Tibial nerve (tissue), 4 donors: ENCODE data around the gene FAM120B. TPM values are rescaled to one million over a fixed set of nuclear protein-coding genes. Genes with fewer than 3 reads are reported as not detected.

ENCODE experiments used
- DNase-seq, 2 donors: peaks; one replicate each; pipeline ENCODE4 v3.0.0-alpha.2; 2019; ENCODE audit warnings: low spot score in 2 of 2
- H3K27ac ChIP-seq, 4 donors: fragments of 200-600 bp; sonication (generic) in 3 of 4; one replicate each; pipeline ENCODE4 v1.5.1; 2017 to 2019; ENCODE audit warnings: mild to moderate bottlenecking in 1 of 4
- H3K27me3 ChIP-seq, 2 donors: fragments of 200-600 bp; sonication (generic) in 1 of 2; one replicate each; pipeline versions ENCODE4 v1.5.1 to v1.6.0; 2017 to 2019
- H3K36me3 ChIP-seq, 3 donors: fragments of 200-600 bp; sonication (generic); one replicate each; pipeline ENCODE4 v1.5.1; 2018 to 2019
- H3K4me1 ChIP-seq, 4 donors: fragments of 200-600 bp; sonication (generic) in 3 of 4; one replicate each; pipeline ENCODE4 v1.5.1; 2017 to 2019
- H3K4me3 ChIP-seq, 4 donors: fragments of 200-600 bp; sonication (generic) in 3 of 4; one replicate each; pipeline ENCODE4 v1.5.1; 2017 to 2019; ENCODE audit warnings: mild to moderate bottlenecking in 1 of 4, moderate library complexity in 1 of 4
- H3K9me3 ChIP-seq, 4 donors: fragments of 200-600 bp; sonication (generic) in 3 of 4; one replicate each; pipeline ENCODE4 v1.5.1; 2017 to 2019
- CTCF ChIP-seq, 5 experiments: fragments of 200-600 bp in 3 of 5; fragments of 450-650 bp in 2 of 5; sonication (generic) in 3 of 5; IDR thresholded peaks; one replicate each; pipeline ENCODE4 v1.5.1; 2016 to 2019; ENCODE audit warnings: antibody characterized with exemption in 5 of 5, mild to moderate bottlenecking in 3 of 5, moderate library complexity in 2 of 5
- EP300 ChIP-seq, 2 donors: sonication (generic); formaldehyde crosslinking; IDR thresholded peaks; one replicate each; pipeline ENCODE4 v1.6.1; 2017; ENCODE audit warnings: antibody characterized with exemption in 2 of 2, mild to moderate bottlenecking in 1 of 2
- POLR2A ChIP-seq, 2 donors: fragments of 450-650 bp; IDR thresholded peaks; one replicate each; pipeline ENCODE4 v1.6.1; 2017; ENCODE audit warnings: antibody characterized with exemption in 2 of 2, mild to moderate bottlenecking in 2 of 2, moderate library complexity in 2 of 2
- WGBS, 2 donors: methylation state at CpG; one replicate each; pipeline ENCODE4 v1.1.5; 2018; 5-methylcytosine and 5-hydroxymethylcytosine counted together
- total RNA-seq, 4 donors: library from RNA; depleted of rRNA; stranded (reverse); fragments of >200 nt; gene quantifications; one replicate each; pipeline ENCODE4 v1.1.0, GENCODE V29; 2016

The FAM120B gene
- total RNA-seq, 4 donors from 2014 or later = 26.0 to 35.4 (median 32.1) TPM

- Histone ChIP-seq H3K27me3 (peaks cover 0 to 23% of the 10 kb centered on the region in 2 donors), H3K36me3 (peaks cover 0 to 17% (median 0%) of the 10 kb centered on the region in 3 donors), H3K27ac (no peak overlapping the region), H3K4me3 (no peak overlapping the region), H3K9me3 (no peaks in the 10 kb centered on the region), H3K4me1 (peaks cover 0 to 39% (median 25%) of the 10 kb centered on the region in 4 donors)
- 88 to 94% methylated on average over 16 to 17 of the region's 24 CpGs for WGBS, 2 donors
- DNase-seq = no peak
- TF ChIP-seq EP300 (IDR thresholded peaks at IDR 0.05) (no peak), CTCF (IDR thresholded peaks at IDR 0.05) (no peak), POLR2A (IDR thresholded peaks at IDR 0.05) (no peak)
Observed at GRCh38 chr6:170284866-170285469, 21.6 kb upstream of the FAM120B start.

GRCh38 chr6:170285482-170285881 is 21.1 kb upstream of the FAM120B start:
- Histone ChIP-seq H3K36me3 (peaks cover 0 to 17% (median 0%) of the 10 kb centered on the region in 3 donors), H3K4me3 (no peak overlapping the region), H3K4me1 (peaks cover 0 to 43% (median 27%) of the 10 kb centered on the region in 4 donors), H3K27me3 (peaks cover 0 to 27% of the 10 kb centered on the region in 2 donors), H3K9me3 (no peaks in the 10 kb centered on the region), H3K27ac (no peak overlapping the region)
- DNase-seq = no peak
- TF ChIP-seq POLR2A (IDR thresholded peaks at IDR 0.05) (no peak), CTCF (IDR thresholded peaks at IDR 0.05) (no peak), EP300 (IDR thresholded peaks at IDR 0.05) (no peak)
- whole genome bisulfite sequencing, 2 donors = 85 to 90% methylated on average over 4 to 5 of the region's 5 CpGs

DNA sequence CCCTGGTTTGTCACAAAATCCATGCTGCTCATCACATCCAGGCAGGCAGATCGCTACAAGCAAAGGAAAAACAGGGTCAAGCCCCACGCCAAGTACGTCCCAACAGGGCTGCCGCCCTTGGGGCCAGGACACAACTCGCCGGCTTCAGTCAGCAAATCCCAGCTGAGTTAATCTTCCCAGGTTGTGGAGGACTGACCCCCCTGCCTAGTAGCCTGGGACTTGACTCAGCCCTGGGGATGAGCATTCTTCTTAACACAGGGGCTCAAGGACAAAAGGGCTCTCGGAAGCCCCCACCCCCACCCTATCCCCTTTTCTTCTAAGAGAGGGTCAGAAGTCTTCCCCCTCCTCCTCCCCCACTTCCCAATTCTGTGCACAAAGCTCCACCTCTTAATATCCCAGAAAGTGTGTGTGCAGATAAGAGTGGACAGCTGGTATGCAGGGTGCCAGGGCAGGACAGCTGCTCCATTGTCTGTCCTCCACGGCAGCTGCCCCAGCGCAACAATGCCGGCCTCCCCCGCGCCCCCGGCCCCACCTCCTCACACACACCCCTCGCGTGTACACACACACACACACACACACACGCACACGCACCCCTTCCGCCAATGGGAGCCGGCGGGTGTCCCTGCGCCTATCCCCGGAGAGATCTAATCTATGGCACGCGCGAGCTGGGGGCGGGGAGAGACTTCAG is 20.2 kb upstream of the FAM120B start:
- DNase-seq = no peak

GRCh38 chr6:170286934-170287265 is 19.7 kb upstream of the FAM120B start:
- H3K4me1 ChIP-seq = peaks cover 0 to 57% (median 35%) of the 10 kb centered on the region in 4 donors
- peaks cover 0 to 36% of the 10 kb centered on the region in 2 donors for H3K27me3 ChIP-seq
- no peaks in the 10 kb centered on the region for H3K9me3 ChIP-seq
- peak overlapping the region in 1 of 4 donors; percentile 61 for H3K27ac ChIP-seq
- H3K4me3 ChIP-seq = no peak overlapping the region
- WGBS, 2 donors = 36 to 40% methylated on average over 2 of the region's 2 CpGs
- no peak for DNase-seq
- TF ChIP-seq CTCF (IDR thresholded peaks at IDR 0.05) (no peak), POLR2A (IDR thresholded peaks at IDR 0.05) (no peak), EP300 (IDR thresholded peaks at IDR 0.05) (no peak)
- peaks cover 0 to 17% (median 0%) of the 10 kb centered on the region in 3 donors for H3K36me3 ChIP-seq

More for the DNA sequence above, 20.2 kb upstream of the FAM120B start:
- Histone ChIP-seq H3K9me3 (no peaks in the 10 kb centered on the region), H3K27me3 (peaks cover 0 to 31% of the 10 kb centered on the region in 2 donors), H3K4me3 (no peak overlapping the region), H3K36me3 (peaks cover 0 to 17% (median 0%) of the 10 kb centered on the region in 3 donors), H3K27ac (peak overlapping the region in 1 of 4 donors; percentile 61), H3K4me1 (peaks cover 0 to 52% (median 30%) of the 10 kb centered on the region in 4 donors)
- no peak for TF ChIP-seq EP300 (IDR thresholded peaks at IDR 0.05)
- WGBS, 2 donors = 28 to 38% methylated on average over 24 to 26 of the region's 26 CpGs

DNA sequence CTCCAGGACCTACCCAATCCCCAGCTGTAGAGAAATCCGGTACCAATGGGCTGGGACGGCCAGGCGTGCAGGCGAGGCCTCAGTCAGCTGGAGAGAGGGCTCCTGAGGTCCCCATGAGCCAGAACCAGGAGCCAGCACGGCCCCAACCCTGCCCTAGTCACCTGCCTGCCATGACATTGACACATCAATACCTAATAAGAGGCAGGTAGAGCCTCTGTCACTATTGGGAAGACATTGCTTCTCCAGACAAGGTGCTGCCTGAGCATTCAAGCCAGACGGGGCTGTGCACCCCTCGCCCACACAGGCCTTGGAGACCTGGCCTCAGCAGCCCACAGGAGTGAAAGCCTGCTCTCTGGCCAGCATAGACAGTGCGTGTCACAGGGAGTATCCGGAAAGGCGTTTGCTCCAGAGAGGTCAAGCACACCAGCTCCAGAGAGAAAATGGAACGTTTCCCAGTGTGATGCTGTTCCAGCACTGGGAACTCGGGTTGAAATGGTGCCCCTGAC is 19.1 kb upstream of the FAM120B start:
- H3K27me3 ChIP-seq = peaks cover 0 to 41% of the 10 kb centered on the region in 2 donors
- 57 to 58% methylated on average over 7 to 12 of the region's 12 CpGs for WGBS, 2 donors
- H3K4me3 ChIP-seq = no peak overlapping the region
- no peak for DNase-seq
- H3K4me1 ChIP-seq = peaks cover 0 to 62% (median 40%) of the 10 kb centered on the region in 4 donors
- TF ChIP-seq POLR2A (IDR thresholded peaks at IDR 0.05) (no peak), CTCF (IDR thresholded peaks at IDR 0.05) (no peak), EP300 (IDR thresholded peaks at IDR 0.05) (no peak)
- peak overlapping the region in 1 of 4 donors; percentile 61 for H3K27ac ChIP-seq
- H3K36me3 ChIP-seq = peaks cover 0 to 17% (median 0%) of the 10 kb centered on the region in 3 donors
- H3K9me3 ChIP-seq = no peaks in the 10 kb centered on the region
